ENCODE measurements around the gene TRIML2.

The TRIML2 gene

DNA sequence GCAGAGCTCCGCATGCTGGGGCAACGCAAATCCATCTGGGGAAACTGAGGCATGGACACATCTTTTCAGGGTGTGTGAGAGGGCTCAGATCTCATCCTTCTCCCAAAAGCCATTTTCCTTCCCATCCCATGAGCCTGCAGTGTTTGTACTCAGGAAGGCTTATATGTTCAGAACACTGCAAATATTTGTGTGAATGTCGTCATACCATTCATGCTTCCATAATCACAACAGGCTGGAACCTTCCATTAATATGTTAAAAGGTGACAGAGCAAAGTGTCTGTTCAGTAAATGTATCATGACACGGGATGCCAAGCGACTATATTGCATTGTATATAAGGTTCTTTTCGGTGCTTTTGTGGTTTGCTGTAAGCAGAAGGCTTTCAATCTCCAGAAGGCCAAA lies 38.4 kb upstream of the TRIML2 start:
- Histone ChIP-seq H3K9ac (ENCODE audit: low read length) (no peak overlapping the region), H3K27ac (ENCODE audit: low read length) (no peak overlapping the region), H3K4me2 (ENCODE audit: low read depth, low read length) (no peak overlapping the region), H3K9me2 (replicated peaks; ENCODE audit: insufficient read depth, low read length) (no peaks in the 10 kb centered on the region), H2AFZ (ENCODE audit: low read length) (no peak overlapping the region), H3K79me2 (ENCODE audit: low read length) (no peaks in the 10 kb centered on the region), H3K4me3 (ENCODE audit: low read length) (no peak overlapping the region), H4K20me1 (ENCODE audit: insufficient read depth, low read length) (no peaks in the 10 kb centered on the region), H3K9me3 (replicated peaks; ENCODE audit: insufficient read depth, low read length) (no peaks in the 10 kb centered on the region), H3K27me3 (replicated peaks; ENCODE audit: insufficient read depth, low read length) (no peaks in the 10 kb centered on the region), H3F3A (ENCODE audit: insufficient read depth, low read length) (no peaks in the 10 kb centered on the region), H3K4me1 (ENCODE audit: low read length) (no peaks in the 10 kb centered on the region), H3K36me3 (replicated peaks; ENCODE audit: insufficient read depth, low read length) (no peaks in the 10 kb centered on the region)
- DNase-seq, result no peak
- TF ChIP-seq, protein P1, sequence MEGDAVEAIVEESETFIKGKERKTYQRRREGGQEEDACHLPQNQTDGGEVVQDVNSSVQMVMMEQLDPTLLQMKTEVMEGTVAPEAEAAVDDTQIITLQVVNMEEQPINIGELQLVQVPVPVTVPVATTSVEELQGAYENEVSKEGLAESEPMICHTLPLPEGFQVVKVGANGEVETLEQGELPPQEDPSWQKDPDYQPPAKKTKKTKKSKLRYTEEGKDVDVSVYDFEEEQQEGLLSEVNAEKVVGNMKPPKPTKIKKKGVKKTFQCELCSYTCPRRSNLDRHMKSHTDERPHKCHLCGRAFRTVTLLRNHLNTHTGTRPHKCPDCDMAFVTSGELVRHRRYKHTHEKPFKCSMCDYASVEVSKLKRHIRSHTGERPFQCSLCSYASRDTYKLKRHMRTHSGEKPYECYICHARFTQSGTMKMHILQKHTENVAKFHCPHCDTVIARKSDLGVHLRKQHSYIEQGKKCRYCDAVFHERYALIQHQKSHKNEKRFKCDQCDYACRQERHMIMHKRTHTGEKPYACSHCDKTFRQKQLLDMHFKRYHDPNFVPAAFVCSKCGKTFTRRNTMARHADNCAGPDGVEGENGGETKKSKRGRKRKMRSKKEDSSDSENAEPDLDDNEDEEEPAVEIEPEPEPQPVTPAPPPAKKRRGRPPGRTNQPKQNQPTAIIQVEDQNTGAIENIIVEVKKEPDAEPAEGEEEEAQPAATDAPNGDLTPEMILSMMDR (IDR thresholded peaks at IDR 0.05; ENCODE audit: low read length), result no peak
- TF ChIP-seq EZH2 (optimal IDR thresholded peaks at IDR 0.05; ENCODE audit: low read depth, low read length), result no peak
- no peak for TF ChIP-seq EZH2phosphoT487 (IDR thresholded peaks at IDR 0.05; ENCODE audit: low read length)

DNA sequence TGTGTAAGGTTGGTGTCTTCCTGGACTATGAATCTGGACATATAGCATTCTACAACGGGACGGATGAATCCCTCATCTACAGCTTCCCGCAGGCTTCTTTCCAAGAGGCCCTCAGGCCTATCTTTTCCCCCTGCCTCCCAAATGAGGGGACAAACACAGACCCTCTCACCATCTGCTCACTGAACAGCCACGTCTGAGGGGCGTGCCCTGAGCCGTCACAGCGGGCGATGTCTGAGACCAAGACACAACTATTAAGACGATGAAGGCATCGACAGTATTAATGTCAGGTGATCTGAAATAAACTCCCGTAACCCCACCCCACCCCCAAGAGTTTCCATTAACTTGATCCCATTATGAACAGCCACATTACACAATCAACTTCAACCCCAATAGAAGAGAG lies 37.8 kb upstream of the TRIML2 start:
- no peaks in the 10 kb centered on the region for H3K9me3 ChIP-seq (replicated peaks; ENCODE audit: insufficient read depth, low read length)
- TF ChIP-seq EZH2 (optimal IDR thresholded peaks at IDR 0.05; ENCODE audit: low read depth, low read length) (no peak), EZH2phosphoT487 (IDR thresholded peaks at IDR 0.05; ENCODE audit: low read length) (no peak)
- TF ChIP-seq, protein P1 (IDR thresholded peaks at IDR 0.05; ENCODE audit: low read length), result no peak
- H4K20me1 ChIP-seq (ENCODE audit: insufficient read depth, low read length), result no peaks in the 10 kb centered on the region
- no peak overlapping the region for H2AFZ ChIP-seq (ENCODE audit: low read length)
- H3K9me2 ChIP-seq (replicated peaks; ENCODE audit: insufficient read depth, low read length), result no peaks in the 10 kb centered on the region
- no peak overlapping the region for H3K27ac ChIP-seq (ENCODE audit: low read length)
- DNase-seq, result no peak
- H3K36me3 ChIP-seq (replicated peaks; ENCODE audit: insufficient read depth, low read length), result no peaks in the 10 kb centered on the region
- no peak overlapping the region for H3K4me3 ChIP-seq (ENCODE audit: low read length)
- no peaks in the 10 kb centered on the region for H3F3A ChIP-seq (ENCODE audit: insufficient read depth, low read length)
- H3K4me1 ChIP-seq (ENCODE audit: low read length), result no peaks in the 10 kb centered on the region
- H3K9ac ChIP-seq (ENCODE audit: low read length), result no peak overlapping the region
- H3K79me2 ChIP-seq (ENCODE audit: low read length), result no peaks in the 10 kb centered on the region
- no peaks in the 10 kb centered on the region for H3K27me3 ChIP-seq (replicated peaks; ENCODE audit: insufficient read depth, low read length)
- H3K4me2 ChIP-seq (ENCODE audit: low read depth, low read length), result no peak overlapping the region

DNA sequence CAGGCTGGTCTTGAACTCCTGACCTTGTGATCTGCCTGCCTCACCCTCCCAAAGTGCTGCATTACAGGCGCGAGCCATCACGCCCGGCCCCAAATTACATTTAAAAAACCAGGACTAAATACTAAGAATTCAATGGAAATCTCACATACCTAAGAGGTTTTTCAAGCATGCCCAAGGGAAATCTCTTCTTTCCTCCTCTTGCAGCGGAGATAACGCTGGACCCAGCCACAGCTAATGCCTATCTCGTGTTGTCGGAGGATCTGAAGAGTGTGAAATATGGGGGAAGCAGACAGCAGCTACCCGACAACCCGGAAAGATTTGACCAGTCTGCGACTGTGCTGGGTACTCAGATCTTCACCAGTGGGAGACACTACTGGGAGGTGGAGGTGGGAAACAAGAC lies 37.2 kb upstream of the TRIML2 start:
- TF ChIP-seq EZH2phosphoT487 (IDR thresholded peaks at IDR 0.05; ENCODE audit: low read length), result no peak
- no peak for TF ChIP-seq EZH2 (optimal IDR thresholded peaks at IDR 0.05; ENCODE audit: low read depth, low read length)
- TF ChIP-seq, protein P1 (IDR thresholded peaks at IDR 0.05; ENCODE audit: low read length), result no peak
- H3K36me3 ChIP-seq (replicated peaks; ENCODE audit: insufficient read depth, low read length), result no peaks in the 10 kb centered on the region
- H3K27ac ChIP-seq (ENCODE audit: low read length), result no peak overlapping the region
- H3K4me2 ChIP-seq (ENCODE audit: low read depth, low read length), result no peak overlapping the region
- no peak for DNase-seq
- no peaks in the 10 kb centered on the region for H3K4me1 ChIP-seq (ENCODE audit: low read length)
- no peaks in the 10 kb centered on the region for H3K79me2 ChIP-seq (ENCODE audit: low read length)
- no peak overlapping the region for H2AFZ ChIP-seq (ENCODE audit: low read length)
- H3F3A ChIP-seq (ENCODE audit: insufficient read depth, low read length), result no peaks in the 10 kb centered on the region
- no peaks in the 10 kb centered on the region for H4K20me1 ChIP-seq (ENCODE audit: insufficient read depth, low read length)
- H3K27me3 ChIP-seq (replicated peaks; ENCODE audit: insufficient read depth, low read length), result no peaks in the 10 kb centered on the region
- no peak overlapping the region for H3K9ac ChIP-seq (ENCODE audit: low read length)
- H3K9me2 ChIP-seq (replicated peaks; ENCODE audit: insufficient read depth, low read length), result no peaks in the 10 kb centered on the region
- no peak overlapping the region for H3K4me3 ChIP-seq (ENCODE audit: low read length)
- H3K9me3 ChIP-seq (replicated peaks; ENCODE audit: insufficient read depth, low read length), result no peaks in the 10 kb centered on the region

Measured in MM.1S (cell line).